ENCODE results near the gene GKAP1. TPM values are rescaled to one million over a fixed set of nuclear protein-coding genes. Genes with fewer than 3 reads are reported as not detected.

GKAP1 gene
- total and polyA plus RNA-seq, 2 of the 13 experiments (the other 11 are each of a cell fraction or from before 2014, with no cell fraction given), result 5.6 to 6.1 TPM

DNA sequence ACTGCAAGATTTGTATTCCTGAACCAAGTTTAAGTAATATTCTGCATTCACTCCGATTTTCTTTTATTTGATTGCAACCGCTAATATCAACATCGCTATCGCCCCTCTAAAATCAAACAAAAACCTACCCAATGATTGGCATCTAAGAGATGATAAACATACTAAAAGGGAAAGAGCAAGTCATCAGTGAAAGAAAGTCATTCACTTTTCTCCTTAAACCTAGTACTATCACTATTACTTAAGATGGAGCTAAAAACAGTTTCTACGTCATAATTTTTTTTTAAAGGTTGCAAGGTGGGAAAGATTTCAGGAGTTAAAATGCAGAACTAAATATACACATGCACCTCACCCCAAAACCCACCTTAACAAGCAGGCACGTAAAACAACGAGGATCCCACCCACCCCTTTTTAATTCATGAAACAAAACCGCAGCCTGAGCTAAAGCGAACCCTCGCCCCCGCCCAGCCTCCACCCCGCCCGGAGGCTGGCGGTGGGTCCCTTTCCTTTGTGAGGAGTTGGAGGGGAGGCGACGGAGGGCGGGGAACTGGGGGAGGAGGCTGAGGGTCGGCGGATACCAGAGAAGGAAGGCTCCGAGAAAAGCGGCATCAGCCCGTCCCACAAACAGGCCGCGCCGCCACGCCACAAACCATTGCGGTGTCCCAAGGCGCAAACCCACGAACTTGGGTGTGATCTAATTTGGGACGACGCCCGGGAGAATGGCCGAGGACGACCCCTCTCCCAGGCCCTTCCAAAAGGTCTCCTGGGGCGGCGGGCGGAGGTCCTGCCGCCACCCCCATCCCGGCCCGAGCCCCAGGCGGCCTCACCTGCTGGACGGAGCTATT is 110.7 kb downstream of the GKAP1 start (continued):
- TF ChIP-seq, protein P1, sequence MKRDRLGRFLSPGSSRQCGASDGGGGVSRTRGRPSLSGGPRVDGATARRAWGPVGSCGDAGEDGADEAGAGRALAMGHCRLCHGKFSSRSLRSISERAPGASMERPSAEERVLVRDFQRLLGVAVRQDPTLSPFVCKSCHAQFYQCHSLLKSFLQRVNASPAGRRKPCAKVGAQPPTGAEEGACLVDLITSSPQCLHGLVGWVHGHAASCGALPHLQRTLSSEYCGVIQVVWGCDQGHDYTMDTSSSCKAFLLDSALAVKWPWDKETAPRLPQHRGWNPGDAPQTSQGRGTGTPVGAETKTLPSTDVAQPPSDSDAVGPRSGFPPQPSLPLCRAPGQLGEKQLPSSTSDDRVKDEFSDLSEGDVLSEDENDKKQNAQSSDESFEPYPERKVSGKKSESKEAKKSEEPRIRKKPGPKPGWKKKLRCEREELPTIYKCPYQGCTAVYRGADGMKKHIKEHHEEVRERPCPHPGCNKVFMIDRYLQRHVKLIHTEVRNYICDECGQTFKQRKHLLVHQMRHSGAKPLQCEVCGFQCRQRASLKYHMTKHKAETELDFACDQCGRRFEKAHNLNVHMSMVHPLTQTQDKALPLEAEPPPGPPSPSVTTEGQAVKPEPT (CRISPR knock-in tag; IDR thresholded peaks at IDR 0.05; ENCODE audit: low read depth), result no peak
- TF ChIP-seq ZNF180 (CRISPR knock-in tag; IDR thresholded peaks at IDR 0.05; ENCODE audit: borderline replicate concordance, low read depth) (no peak), THAP11 (CRISPR knock-in tag; IDR thresholded peaks at IDR 0.05) (no peak), ZSCAN12 (CRISPR knock-in tag; IDR thresholded peaks at IDR 0.05) (no peak), ZNF337 (CRISPR knock-in tag; IDR thresholded peaks at IDR 0.05; ENCODE audit: borderline replicate concordance, low read depth) (no peak), KAT2B (IDR thresholded peaks at IDR 0.05; ENCODE audit: borderline replicate concordance, low read depth, low read length) (no peak), MEIS1 (CRISPR knock-in tag; IDR thresholded peaks at IDR 0.05; ENCODE audit: borderline replicate concordance) (no peak), ZNF557 (CRISPR knock-in tag; IDR thresholded peaks at IDR 0.05) (0 out of 2 replicates have a peak, but pooled peaks have one; percentile 54), ZNF564 (CRISPR knock-in tag; IDR thresholded peaks at IDR 0.05) (no peak), KDM1A (CRISPR knock-in tag; IDR thresholded peaks at IDR 0.05) (no peak), RORA (CRISPR knock-in tag; IDR thresholded peaks at IDR 0.05) (no peak), FOXM1 (CRISPR knock-in tag; IDR thresholded peaks at IDR 0.05) (0 out of 2 replicates have a peak, but pooled peaks have one; percentile 26), ZNF839 (CRISPR knock-in tag; IDR thresholded peaks at IDR 0.05; ENCODE audit: borderline replicate concordance) (peak; percentile 53; the same call in 1 of the 2 replicates), ZNF317 (CRISPR knock-in tag; IDR thresholded peaks at IDR 0.05) (no peak), ZNF124 (CRISPR knock-in tag; IDR thresholded peaks at IDR 0.05) (no peak), RFXAP (CRISPR knock-in tag; IDR thresholded peaks at IDR 0.05; ENCODE audit: borderline replicate concordance) (no peak), ZNF780A (CRISPR knock-in tag; IDR thresholded peaks at IDR 0.05) (0 out of 2 replicates have a peak, but pooled peaks have one; percentile 9), MYNN (CRISPR knock-in tag; IDR thresholded peaks at IDR 0.05; ENCODE audit: low read depth) (no peak), PCBP1 (IDR thresholded peaks at IDR 0.05; ENCODE audit: borderline replicate concordance, low read depth, low read length) (no peak), KDM5B (CRISPR knock-in tag; IDR thresholded peaks at IDR 0.05; ENCODE audit: borderline replicate concordance) (no peak)
- TF ChIP-seq, protein P2, sequence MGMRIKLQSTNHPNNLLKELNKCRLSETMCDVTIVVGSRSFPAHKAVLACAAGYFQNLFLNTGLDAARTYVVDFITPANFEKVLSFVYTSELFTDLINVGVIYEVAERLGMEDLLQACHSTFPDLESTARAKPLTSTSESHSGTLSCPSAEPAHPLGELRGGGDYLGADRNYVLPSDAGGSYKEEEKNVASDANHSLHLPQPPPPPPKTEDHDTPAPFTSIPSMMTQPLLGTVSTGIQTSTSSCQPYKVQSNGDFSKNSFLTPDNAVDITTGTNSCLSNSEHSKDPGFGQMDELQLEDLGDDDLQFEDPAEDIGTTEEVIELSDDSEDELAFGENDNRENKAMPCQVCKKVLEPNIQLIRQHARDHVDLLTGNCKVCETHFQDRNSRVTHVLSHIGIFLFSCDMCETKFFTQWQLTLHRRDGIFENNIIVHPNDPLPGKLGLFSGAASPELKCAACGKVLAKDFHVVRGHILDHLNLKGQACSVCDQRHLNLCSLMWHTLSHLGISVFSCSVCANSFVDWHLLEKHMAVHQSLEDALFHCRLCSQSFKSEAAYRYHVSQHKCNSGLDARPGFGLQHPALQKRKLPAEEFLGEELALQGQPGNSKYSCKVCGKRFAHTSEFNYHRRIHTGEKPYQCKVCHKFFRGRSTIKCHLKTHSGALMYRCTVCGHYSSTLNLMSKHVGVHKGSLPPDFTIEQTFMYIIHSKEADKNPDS (CRISPR knock-in tag; IDR thresholded peaks at IDR 0.05), result no peak
- TF ChIP-seq, protein P3, sequence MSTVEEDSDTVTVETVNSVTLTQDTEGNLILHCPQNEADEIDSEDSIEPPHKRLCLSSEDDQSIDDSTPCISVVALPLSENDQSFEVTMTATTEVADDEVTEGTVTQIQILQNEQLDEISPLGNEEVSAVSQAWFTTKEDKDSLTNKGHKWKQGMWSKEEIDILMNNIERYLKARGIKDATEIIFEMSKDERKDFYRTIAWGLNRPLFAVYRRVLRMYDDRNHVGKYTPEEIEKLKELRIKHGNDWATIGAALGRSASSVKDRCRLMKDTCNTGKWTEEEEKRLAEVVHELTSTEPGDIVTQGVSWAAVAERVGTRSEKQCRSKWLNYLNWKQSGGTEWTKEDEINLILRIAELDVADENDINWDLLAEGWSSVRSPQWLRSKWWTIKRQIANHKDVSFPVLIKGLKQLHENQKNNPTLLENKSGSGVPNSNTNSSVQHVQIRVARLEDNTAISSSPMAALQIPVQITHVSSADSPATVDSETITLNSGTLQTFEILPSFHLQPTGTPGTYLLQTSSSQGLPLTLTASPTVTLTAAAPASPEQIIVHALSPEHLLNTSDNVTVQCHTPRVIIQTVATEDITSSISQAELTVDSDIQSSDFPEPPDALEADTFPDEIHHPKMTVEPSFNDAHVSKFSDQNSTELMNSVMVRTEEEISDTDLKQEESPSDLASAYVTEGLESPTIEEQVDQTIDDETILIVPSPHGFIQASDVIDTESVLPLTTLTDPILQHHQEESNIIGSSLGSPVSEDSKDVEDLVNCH (CRISPR knock-in tag; IDR thresholded peaks at IDR 0.05), result no peak
- TF ChIP-seq, protein P4, sequence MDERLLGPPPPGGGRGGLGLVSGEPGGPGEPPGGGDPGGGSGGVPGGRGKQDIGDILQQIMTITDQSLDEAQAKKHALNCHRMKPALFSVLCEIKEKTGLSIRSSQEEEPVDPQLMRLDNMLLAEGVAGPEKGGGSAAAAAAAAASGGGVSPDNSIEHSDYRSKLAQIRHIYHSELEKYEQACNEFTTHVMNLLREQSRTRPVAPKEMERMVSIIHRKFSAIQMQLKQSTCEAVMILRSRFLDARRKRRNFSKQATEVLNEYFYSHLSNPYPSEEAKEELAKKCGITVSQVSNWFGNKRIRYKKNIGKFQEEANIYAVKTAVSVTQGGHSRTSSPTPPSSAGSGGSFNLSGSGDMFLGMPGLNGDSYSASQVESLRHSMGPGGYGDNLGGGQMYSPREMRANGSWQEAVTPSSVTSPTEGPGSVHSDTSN (CRISPR knock-in tag; IDR thresholded peaks at IDR 0.05), result no peak

All from HepG2 (cell line).